Left lung (tissue), 10 donors: ENCODE results near the gene S1PR2. TPM values are rescaled to one million over a fixed set of nuclear protein-coding genes. Genes with fewer than 3 reads are reported as not detected.
A peak's percentile ranks its signal among the peaks of the same experiment; 100 is the strongest.

ENCODE experiments used
- ATAC-seq: fragments of 200-7000 bp; cut with Tn5 transposase; one replicate; pipeline ENCODE4 v1.9.1; 2020; ENCODE audit warnings: moderate library complexity
- DNase-seq, 4 donors: peaks; one replicate each; pipeline ENCODE4 v3.0.0-alpha.2; 2013 to 2020
- H3K27ac ChIP-seq, 2 donors: fragments of 200-600 bp; sonication (generic) in 1 of 2; one replicate each; pipeline versions ENCODE4 v1.5.0 to v1.8.0; 2020 to 2021
- H3K27me3 ChIP-seq, 2 donors: fragments of 200-600 bp; sonication (generic) in 1 of 2; one replicate each; pipeline versions ENCODE4 v1.5.0 to v1.8.0; 2020 to 2021
- H3K36me3 ChIP-seq, 2 donors: fragments of 200-600 bp; sonication (generic) in 1 of 2; one replicate each; pipeline versions ENCODE4 v1.5.0 to v1.8.0; 2020 to 2021
- H3K4me1 ChIP-seq, 2 donors: fragments of 200-600 bp; one replicate each; pipeline ENCODE4 v1.8.0; 2021
- H3K4me3 ChIP-seq, 2 donors: fragments of 200-600 bp; sonication (generic) in 1 of 2; one replicate each; pipeline versions ENCODE4 v1.5.0 to v1.8.0; 2020 to 2021; ENCODE audit warnings: mild to moderate bottlenecking in 1 of 2
- H3K9me3 ChIP-seq, 2 donors: fragments of 200-600 bp; sonication (generic) in 1 of 2; one replicate each; pipeline versions ENCODE4 v1.5.0 to v1.8.0; 2020 to 2021
- CTCF ChIP-seq, 2 donors: fragments of 200-600 bp; sonication (generic) in 1 of 2; IDR thresholded peaks; one replicate each; pipeline versions ENCODE4 v1.5.0 to v1.8.0; 2021; ENCODE audit warnings: antibody characterized with exemption in 2 of 2
- intact Hi-C, 2 donors: fragments of 100-400 bp; cut with DNase I; formaldehyde crosslinking; loops; one replicate each; pipeline versions ENCODE4 v1.11.2 to v1.14.2; 2022
- polyA plus RNA-seq, 6 donors: library from polyadenylated mRNA; unstranded; fragments of 120-200 nt; gene quantifications; one replicate each; pipeline ENCODE4 v1.2.1, GENCODE V29; 2013; ENCODE audit not compliant: insufficient read length in 6 of 6
- total RNA-seq, 2 donors: library from RNA; stranded (reverse); fragmentation: NEBNext Ultra II Directional; extraction: Animal tissue kit (Norgen Biotek cat#: 25700); gene quantifications; one replicate each; pipeline ENCODE4 v1.2.1, GENCODE V29; 2021
- donor health status: DM: no; HTN: yes; CAD: no.
- donor health status: DM: no; HTN: no; CAD: no.

S1PR2 gene
- total and polyA plus RNA-seq, 8 donors = 25.6 to 47.6 (median 41.4) TPM

DNA sequence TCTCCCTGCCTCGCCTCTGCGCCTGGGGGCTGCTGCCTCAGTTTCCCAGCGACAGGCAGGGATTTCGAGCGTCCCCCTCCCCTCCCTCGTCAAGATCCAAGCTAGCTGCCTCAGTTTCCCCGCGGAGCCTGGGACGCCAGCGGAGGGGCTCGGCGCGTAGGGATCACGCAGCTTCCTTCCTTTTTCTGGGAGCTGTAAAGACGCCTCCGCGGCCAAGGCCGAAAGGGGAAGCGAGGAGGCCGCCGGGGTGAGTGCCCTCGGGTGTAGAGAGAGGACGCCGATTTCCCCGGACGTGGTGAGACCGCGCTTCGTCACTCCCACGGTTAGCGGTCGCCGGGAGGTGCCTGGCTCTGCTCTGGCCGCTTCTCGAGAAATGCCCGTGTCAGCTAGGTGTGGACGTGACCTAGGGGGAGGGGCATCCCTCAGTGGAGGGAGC, 39.1 kb upstream of the S1PR2 start:
- ATAC-seq = peak; percentile 61
- Histone ChIP-seq H3K27me3 (no peaks in the 10 kb centered on the region), H3K9me3 (no peaks in the 10 kb centered on the region), H3K4me3 (peak overlapping the region; percentile 51 to 65), H3K36me3 (peaks cover 0 to 27% of the 10 kb centered on the region in 2 donors), H3K27ac (peak overlapping the region; percentile 96 to 99), H3K4me1 (peaks cover 3 to 68% of the 10 kb centered on the region in 2 donors)
- DNase-seq = peak in 3 of 4 donors; percentile 33 to 98 (median 92)
- intact Hi-C loops = loop anchor here in 1 of 2 donors (5.0 kb wide), 1 partner anchor 122 kb away; no protein-coding TSS in a partner anchor
- TF ChIP-seq CTCF (IDR thresholded peaks at IDR 0.05) = no peak

DNA sequence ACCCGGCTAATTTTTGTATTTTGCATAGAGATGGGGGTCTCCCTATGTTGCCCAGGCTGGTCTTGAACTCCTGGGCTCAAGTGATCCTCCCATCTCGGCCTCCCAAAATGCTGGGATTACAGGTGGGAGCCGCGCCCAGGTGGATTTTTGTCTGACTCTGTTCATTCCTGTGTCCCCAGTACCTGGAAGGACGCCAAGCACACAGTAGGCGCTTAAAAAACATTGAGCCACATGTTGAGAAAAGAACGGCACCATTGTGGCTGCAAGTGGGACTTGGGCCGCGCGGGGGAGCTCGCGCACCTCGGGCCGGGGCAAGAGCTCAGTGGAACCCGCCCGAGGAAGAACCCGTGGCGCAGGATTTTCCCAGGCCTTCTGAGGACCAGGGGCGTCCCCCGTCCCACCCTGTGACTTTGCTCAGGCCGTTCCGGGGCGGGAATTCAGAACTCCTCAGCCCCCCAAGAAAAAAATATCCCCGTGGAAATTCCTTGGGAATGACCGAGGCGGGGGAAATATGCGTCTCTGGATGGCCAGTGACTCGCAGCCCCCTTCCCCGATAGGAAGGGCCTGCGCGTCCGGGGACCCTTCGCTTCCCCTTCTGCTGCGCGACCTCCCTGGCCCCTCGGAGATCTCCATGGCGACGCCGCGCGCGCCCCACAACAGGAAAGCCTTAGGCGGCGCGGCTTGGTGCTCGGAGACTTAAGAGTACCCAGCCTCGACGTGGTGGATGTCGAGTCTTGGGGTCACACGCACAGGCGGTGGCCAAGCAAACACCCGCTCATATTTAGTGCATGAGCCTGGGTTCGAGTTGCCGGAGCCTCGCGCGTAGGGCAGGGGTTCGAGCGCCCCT, 38.4 kb upstream of the S1PR2 start:
- Histone ChIP-seq H3K9me3 (no peaks in the 10 kb centered on the region), H3K4me3 (peak overlapping the region; percentile 51 to 65), H3K4me1 (peaks cover 3 to 62% of the 10 kb centered on the region in 2 donors), H3K27me3 (no peaks in the 10 kb centered on the region), H3K36me3 (peaks cover 0 to 20% of the 10 kb centered on the region in 2 donors), H3K27ac (peak overlapping the region; percentile 96 to 99)
- peak; percentile 88 to 92 for TF ChIP-seq CTCF (IDR thresholded peaks at IDR 0.05)
- peak; percentile 69 to 97 (median 90) for DNase-seq
- intact Hi-C loops = loop anchor here in 1 of 2 donors (5.0 kb wide), 1 partner anchor 123 kb away; no protein-coding TSS in a partner anchor
- ATAC-seq = peak; percentile 79

GRCh38 chr19:10268071-10268470, 36.9 kb upstream of the S1PR2 start:
- Histone ChIP-seq H3K4me1 (peaks cover 3 to 47% of the 10 kb centered on the region in 2 donors), H3K27ac (peak overlapping the region; percentile 60 to 99), H3K4me3 (no peak overlapping the region), H3K36me3 (peaks cover 0 to 5% of the 10 kb centered on the region in 2 donors), H3K9me3 (no peaks in the 10 kb centered on the region), H3K27me3 (no peaks in the 10 kb centered on the region)
- TF ChIP-seq CTCF (IDR thresholded peaks at IDR 0.05) = no peak
- DNase-seq (no peak), ATAC-seq (no peak)
- intact Hi-C loops = no loop called here

DNA sequence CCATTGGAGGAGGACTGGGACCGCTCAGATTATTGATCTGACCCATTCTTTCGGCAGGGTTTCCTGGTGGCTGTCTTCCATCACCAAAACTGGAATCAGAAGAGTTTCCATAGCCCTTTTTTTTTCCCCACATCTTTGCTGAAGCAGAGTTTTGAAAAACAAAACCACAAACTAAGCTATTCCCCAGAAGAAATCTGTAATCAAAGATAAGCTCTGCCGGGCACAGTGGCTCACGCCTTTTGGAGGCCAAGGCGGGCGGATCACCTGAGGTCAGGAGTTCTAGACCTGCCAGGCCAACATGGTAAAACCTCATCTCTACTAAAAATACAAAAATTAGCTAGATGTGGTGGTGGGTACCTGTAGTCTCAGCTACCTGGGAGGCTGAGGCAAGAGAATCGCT, 35.6 kb upstream of the S1PR2 start:
- Histone ChIP-seq H3K27ac (peak overlapping the region in 1 of 2 donors; percentile 99), H3K9me3 (no peaks in the 10 kb centered on the region), H3K4me1 (peaks cover 0 to 36% of the 10 kb centered on the region in 2 donors), H3K4me3 (no peak overlapping the region), H3K36me3 (no peaks in the 10 kb centered on the region), H3K27me3 (no peaks in the 10 kb centered on the region)
- intact Hi-C loops = no loop called here
- no peak for DNase-seq
- no peak for TF ChIP-seq CTCF (IDR thresholded peaks at IDR 0.05)
- no peak for ATAC-seq

GRCh38 chr19:10262771-10263170, 31.6 kb upstream of the S1PR2 start:
- intact Hi-C loops = no loop called here
- TF ChIP-seq CTCF (IDR thresholded peaks at IDR 0.05) = no peak
- Histone ChIP-seq H3K9me3 (no peaks in the 10 kb centered on the region), H3K36me3 (peaks cover 0 to 11% of the 10 kb centered on the region in 2 donors), H3K4me3 (no peak overlapping the region), H3K27ac (no peak overlapping the region), H3K4me1 (peaks cover 0 to 18% of the 10 kb centered on the region in 2 donors), H3K27me3 (no peaks in the 10 kb centered on the region)
- ATAC-seq (no peak), DNase-seq (no peak)
